OCI-LY1 (cell line): ENCODE results near the gene ACTR2.

Experiments
- EZH2 ChIP-seq: fragments of 200-600 bp; sonication (generic), shearing (Covaris generic); IDR thresholded peaks from 2 replicates; pipeline ENCODE4 v1.8.0; 2017; ENCODE audit warnings: borderline replicate concordance, mixed run types, mild to moderate bottlenecking, antibody characterized with exemption, low read length, moderate library complexity, mixed read lengths
- TF ChIP-seq, protein P1 (sequence below): fragments of 200-600 bp; sonication (generic), shearing (Covaris generic); IDR thresholded peaks from 2 replicates; pipeline ENCODE4 v1.5.1; 2017; ENCODE audit warnings: mild to moderate bottlenecking, antibody characterized with exemption, low read length, moderate library complexity, mixed read lengths

DNA sequence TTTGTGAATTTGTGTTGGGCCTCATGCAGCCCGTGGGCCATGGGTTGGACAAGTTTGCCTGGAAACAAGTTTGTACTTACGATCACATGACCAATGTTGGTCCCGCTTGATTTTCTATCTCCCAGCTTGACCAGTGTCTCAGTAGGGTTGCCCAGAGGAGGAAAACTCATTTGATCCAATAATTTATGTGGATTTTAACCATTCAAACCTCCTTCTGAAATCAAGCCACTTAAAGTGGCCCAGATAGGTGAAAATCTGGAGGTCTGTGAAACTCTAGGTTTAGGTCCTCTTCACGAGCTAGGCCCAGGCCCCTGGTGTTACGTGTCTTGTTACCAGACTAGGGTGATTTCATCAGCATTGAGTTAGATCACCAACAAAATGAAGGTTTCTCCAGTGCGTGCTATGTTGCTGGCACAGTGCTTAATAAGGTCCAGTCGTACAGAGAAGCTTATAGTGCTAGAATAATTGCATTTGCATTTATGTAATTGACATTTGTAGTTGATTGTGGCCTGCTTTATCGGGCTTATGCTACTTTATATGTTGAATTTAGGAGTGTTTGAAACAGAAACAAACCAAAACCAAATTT is 4.4 kb downstream of the ACTR2 start:
- TF ChIP-seq, protein P1, sequence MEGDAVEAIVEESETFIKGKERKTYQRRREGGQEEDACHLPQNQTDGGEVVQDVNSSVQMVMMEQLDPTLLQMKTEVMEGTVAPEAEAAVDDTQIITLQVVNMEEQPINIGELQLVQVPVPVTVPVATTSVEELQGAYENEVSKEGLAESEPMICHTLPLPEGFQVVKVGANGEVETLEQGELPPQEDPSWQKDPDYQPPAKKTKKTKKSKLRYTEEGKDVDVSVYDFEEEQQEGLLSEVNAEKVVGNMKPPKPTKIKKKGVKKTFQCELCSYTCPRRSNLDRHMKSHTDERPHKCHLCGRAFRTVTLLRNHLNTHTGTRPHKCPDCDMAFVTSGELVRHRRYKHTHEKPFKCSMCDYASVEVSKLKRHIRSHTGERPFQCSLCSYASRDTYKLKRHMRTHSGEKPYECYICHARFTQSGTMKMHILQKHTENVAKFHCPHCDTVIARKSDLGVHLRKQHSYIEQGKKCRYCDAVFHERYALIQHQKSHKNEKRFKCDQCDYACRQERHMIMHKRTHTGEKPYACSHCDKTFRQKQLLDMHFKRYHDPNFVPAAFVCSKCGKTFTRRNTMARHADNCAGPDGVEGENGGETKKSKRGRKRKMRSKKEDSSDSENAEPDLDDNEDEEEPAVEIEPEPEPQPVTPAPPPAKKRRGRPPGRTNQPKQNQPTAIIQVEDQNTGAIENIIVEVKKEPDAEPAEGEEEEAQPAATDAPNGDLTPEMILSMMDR = no peak
- TF ChIP-seq EZH2 = no peak
